Natural killer cell (primary cell): Measurements from ENCODE around the gene TXLNG. TPM values are rescaled to one million over a fixed set of nuclear protein-coding genes. Genes with fewer than 3 reads are reported as not detected.

Experiments
- ATAC-seq, 3 donors: fragments of 150-1000 bp in 2 of 3; fragments of 200-7000 bp in 1 of 3; cut with Tn5 transposase; 1 replicate in 1 of 3; 2 replicates in 2 of 3; pipeline ENCODE4 v1.10.0; 2021; ENCODE audit warnings: mild to moderate bottlenecking in 2 of 3, moderate library complexity in 2 of 3
- DNase-seq, 2 donors: peaks; one replicate each; pipeline versions ENCODE4 v3.0.0 to v3.0.0-alpha.2; 2013 to 2021; ENCODE audit warnings: mixed read lengths in 1 of 2
- H3K27ac ChIP-seq: one replicate; pipeline ENCODE4 v1.5.1; 2013; ENCODE audit warnings: mild to moderate bottlenecking, low read length
- H3K27me3 ChIP-seq: one replicate; pipeline ENCODE4 v1.6.1; 2013; ENCODE audit warnings: low read length; ENCODE audit not compliant: control insufficient read depth, insufficient read depth
- H3K36me3 ChIP-seq: one replicate; pipeline ENCODE4 v1.6.1; 2013; ENCODE audit warnings: low read length; ENCODE audit not compliant: control insufficient read depth, insufficient read depth
- H3K4me1 ChIP-seq: one replicate; pipeline ENCODE4 v1.6.1; 2013; ENCODE audit warnings: low read length; ENCODE audit not compliant: control insufficient read depth, insufficient read depth
- H3K4me3 ChIP-seq: one replicate; pipeline ENCODE4 v1.5.1; 2013; ENCODE audit warnings: low read length
- H3K9me3 ChIP-seq: one replicate; pipeline ENCODE4 v1.6.1; 2013; ENCODE audit warnings: low read length; ENCODE audit not compliant: control insufficient read depth, insufficient read depth
- H3K27ac Mint-ChIP-seq, 2 donors: one replicate each; pipeline ENCODE4 v1.8.0; 2022; ENCODE audit warnings: mild to moderate bottlenecking in 2 of 2, mixed read lengths in 2 of 2, moderate library complexity in 1 of 2
- H3K27me3 Mint-ChIP-seq, 2 donors: one replicate each; pipeline ENCODE4 v1.8.0; 2022; ENCODE audit warnings: low read depth in 2 of 2, mixed read lengths in 2 of 2
- H3K36me3 Mint-ChIP-seq: one replicate; pipeline ENCODE4 v1.8.0; 2022; ENCODE audit warnings: mixed read lengths
- H3K4me1 Mint-ChIP-seq, 2 donors: one replicate each; pipeline ENCODE4 v1.8.0; 2022; ENCODE audit warnings: mixed read lengths in 2 of 2
- H3K4me3 Mint-ChIP-seq: one replicate; pipeline ENCODE4 v1.8.0; 2022; ENCODE audit warnings: mild to moderate bottlenecking, moderate library complexity, mixed read lengths
- H3K9me3 Mint-ChIP-seq, 2 donors: one replicate each; pipeline ENCODE4 v1.8.0; 2022; ENCODE audit warnings: mixed read lengths in 2 of 2
- WGBS: methylation state at CpG from one replicate; pipeline ENCODE4 v1.1.7; 2013; ENCODE audit warnings: missing lambda C conversion rate; ENCODE audit not compliant: insufficient coverage; 5-methylcytosine and 5-hydroxymethylcytosine counted together
- intact Hi-C: fragments of 100-400 bp; cut with micrococcal nuclease; formaldehyde crosslinking; loops from one replicate; pipeline ENCODE4 v1.14.2; 2022
- total RNA-seq, 4 donors: library from RNA; stranded (reverse); fragments of 120-200 nt in 1 of 4; gene quantifications; one replicate each; pipeline versions ENCODE4 v1.2.3 to v1.2.4, GENCODE V29; 2013 to 2022
- TF ChIP-seq, protein P1 (sequence below): fragments of 200-600 bp; IDR thresholded peaks from one replicate; pipeline ENCODE4 v1.8.0; 2022; ENCODE audit warnings: antibody characterized with exemption

The TXLNG gene
- total RNA-seq, 3 donors from 2014 or later (not counting 1 experiment from before 2014, with no cell fraction given): 8.1 to 16.9 (median 9.9) TPM

DNA sequence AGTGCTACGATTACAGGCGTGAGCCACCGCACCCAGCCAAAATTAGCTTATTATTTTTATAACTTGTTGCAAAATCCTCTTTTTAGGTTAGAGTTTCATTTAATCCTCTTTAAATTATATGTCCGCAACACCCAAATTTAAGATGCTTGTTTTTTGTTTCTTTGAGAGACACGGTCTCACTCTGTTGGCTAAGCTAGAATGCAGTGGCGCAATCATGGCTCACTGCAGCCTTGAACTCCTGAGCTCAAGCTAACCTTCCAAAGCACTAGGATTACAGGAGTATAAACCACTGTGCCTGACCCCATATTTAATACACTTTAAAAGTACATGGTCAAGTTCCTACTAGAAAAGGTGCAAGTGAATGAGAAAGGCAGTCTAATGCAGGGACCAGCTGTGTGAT lies 81.7 kb downstream of the TXLNG start:
- Histone ChIP-seq H3K9me3 (no peaks in the 10 kb centered on the region), H3K4me1 (peaks cover 18% of the 10 kb centered on the region), H3K27ac (no peak overlapping the region), H3K4me3 (no peak overlapping the region), H3K27me3 (no peaks in the 10 kb centered on the region), H3K36me3 (peaks cover 8% of the 10 kb centered on the region)
- Mint-ChIP-seq H3K27ac (peak overlapping the region; percentile 84 to 99), H3K27me3 (peaks cover 0 to 6% of the 10 kb centered on the region in 2 donors), H3K9me3 (no peaks in the 10 kb centered on the region), H3K4me1 (peaks cover 32 to 43% of the 10 kb centered on the region in 2 donors), H3K36me3 (no peaks in the 10 kb centered on the region), H3K4me3 (peak overlapping the region; percentile 87)
- no peak for ATAC-seq
- TF ChIP-seq, protein P1, sequence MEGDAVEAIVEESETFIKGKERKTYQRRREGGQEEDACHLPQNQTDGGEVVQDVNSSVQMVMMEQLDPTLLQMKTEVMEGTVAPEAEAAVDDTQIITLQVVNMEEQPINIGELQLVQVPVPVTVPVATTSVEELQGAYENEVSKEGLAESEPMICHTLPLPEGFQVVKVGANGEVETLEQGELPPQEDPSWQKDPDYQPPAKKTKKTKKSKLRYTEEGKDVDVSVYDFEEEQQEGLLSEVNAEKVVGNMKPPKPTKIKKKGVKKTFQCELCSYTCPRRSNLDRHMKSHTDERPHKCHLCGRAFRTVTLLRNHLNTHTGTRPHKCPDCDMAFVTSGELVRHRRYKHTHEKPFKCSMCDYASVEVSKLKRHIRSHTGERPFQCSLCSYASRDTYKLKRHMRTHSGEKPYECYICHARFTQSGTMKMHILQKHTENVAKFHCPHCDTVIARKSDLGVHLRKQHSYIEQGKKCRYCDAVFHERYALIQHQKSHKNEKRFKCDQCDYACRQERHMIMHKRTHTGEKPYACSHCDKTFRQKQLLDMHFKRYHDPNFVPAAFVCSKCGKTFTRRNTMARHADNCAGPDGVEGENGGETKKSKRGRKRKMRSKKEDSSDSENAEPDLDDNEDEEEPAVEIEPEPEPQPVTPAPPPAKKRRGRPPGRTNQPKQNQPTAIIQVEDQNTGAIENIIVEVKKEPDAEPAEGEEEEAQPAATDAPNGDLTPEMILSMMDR: no peak
- intact Hi-C loops: no loop called here
- 69% methylated on average over 2 of the region's 6 CpGs for WGBS
- no peak for DNase-seq

GRCh38 chrX:16868920-16869319 lies 82.7 kb downstream of the TXLNG start:
- Mint-ChIP-seq H3K9me3 (no peaks in the 10 kb centered on the region), H3K27ac (peak overlapping the region; percentile 84 to 99), H3K27me3 (peaks cover 0 to 11% of the 10 kb centered on the region in 2 donors), H3K4me3 (peak overlapping the region; percentile 87), H3K4me1 (peaks cover 32 to 37% of the 10 kb centered on the region in 2 donors), H3K36me3 (no peaks in the 10 kb centered on the region)
- Histone ChIP-seq H3K27ac (peak overlapping the region; percentile 61), H3K4me3 (peak overlapping the region; percentile 62), H3K27me3 (no peaks in the 10 kb centered on the region), H3K9me3 (no peaks in the 10 kb centered on the region), H3K4me1 (peaks cover 18% of the 10 kb centered on the region), H3K36me3 (peaks cover 5% of the 10 kb centered on the region)
- intact Hi-C loops: no loop called here
- DNase-seq (peak in 1 of 2 donors; percentile 19), ATAC-seq (no peak)
- WGBS: 0% methylated on average over 6 of the region's 7 CpGs
- TF ChIP-seq, protein P1: no peak

GRCh38 chrX:16869393-16870094 lies 83.3 kb downstream of the TXLNG start:
- Mint-ChIP-seq H3K27me3 (peaks cover 0 to 12% of the 10 kb centered on the region in 2 donors), H3K4me1 (peaks cover 32 to 37% of the 10 kb centered on the region in 2 donors), H3K36me3 (no peaks in the 10 kb centered on the region), H3K27ac (peak overlapping the region; percentile 97 to 99), H3K4me3 (peak overlapping the region; percentile 100), H3K9me3 (no peaks in the 10 kb centered on the region)
- no peaks in the 10 kb centered on the region for H3K9me3 ChIP-seq
- under 1% methylated on average over 92 of the region's 92 CpGs for WGBS
- DNase-seq (peak; percentile 56 to 77), ATAC-seq (peak; percentile 37 to 68 (median 46))
- no peaks in the 10 kb centered on the region for H3K27me3 ChIP-seq
- H3K4me1 ChIP-seq: peaks cover 18% of the 10 kb centered on the region
- peaks cover 5% of the 10 kb centered on the region for H3K36me3 ChIP-seq
- intact Hi-C loops: no loop called here
- peak overlapping the region; percentile 98 for H3K27ac ChIP-seq
- TF ChIP-seq, protein P1: no peak
- H3K4me3 ChIP-seq: peak overlapping the region; percentile 90
